HG02610 (cell line): ENCODE data around the gene SHC4.
A peak's percentile ranks its signal among the peaks of the same experiment; 100 is the strongest.

Experiments
- ATAC-seq: cut with Tn5 transposase; IDR thresholded peaks from one replicate; pipeline ENCODE4 v1.9.1; 2021; ENCODE audit warnings: mild to moderate bottlenecking, moderate library complexity; ENCODE audit not compliant: unreplicated experiment

Gene SHC4

DNA sequence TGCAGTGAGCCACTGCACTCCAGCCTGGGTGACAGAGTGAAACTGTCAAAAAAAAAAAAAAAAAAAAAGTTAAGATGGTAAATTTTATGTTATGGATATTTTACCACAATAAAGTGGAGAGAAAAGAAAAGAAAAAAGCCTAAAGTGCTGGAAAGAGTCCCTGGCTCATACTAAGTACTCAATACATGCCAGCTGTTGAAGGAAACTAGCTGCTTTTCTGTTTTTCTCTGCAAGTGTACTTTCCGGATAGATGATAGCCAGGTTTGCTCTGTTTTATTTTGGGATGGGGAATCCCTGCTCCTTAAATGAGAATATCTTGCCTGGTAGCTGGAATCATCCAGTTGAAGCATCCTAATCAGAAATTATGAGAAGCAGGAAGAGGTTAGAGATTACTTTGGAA lies 74.9 kb downstream of the SHC4 start:
- no peak for ATAC-seq

DNA sequence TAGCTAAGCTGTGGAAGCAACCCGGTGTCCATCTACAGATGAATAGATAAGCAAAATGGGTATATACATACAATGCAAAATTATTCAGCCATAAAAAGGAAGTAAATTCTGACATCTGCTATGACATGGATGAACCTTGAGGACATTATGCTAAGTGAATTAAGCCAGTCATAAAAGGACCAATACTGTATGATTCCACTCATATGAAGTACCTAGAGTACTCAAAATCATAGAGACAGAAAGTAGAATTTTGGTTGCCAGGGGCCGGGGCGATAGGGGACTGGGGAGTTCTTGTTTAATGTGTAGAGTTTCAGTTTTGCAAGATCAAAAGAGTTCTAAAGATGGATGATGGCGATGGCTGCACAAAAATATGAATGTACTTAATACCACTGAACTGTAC lies 75.5 kb downstream of the SHC4 start:
- ATAC-seq, result peak; percentile 70

DNA sequence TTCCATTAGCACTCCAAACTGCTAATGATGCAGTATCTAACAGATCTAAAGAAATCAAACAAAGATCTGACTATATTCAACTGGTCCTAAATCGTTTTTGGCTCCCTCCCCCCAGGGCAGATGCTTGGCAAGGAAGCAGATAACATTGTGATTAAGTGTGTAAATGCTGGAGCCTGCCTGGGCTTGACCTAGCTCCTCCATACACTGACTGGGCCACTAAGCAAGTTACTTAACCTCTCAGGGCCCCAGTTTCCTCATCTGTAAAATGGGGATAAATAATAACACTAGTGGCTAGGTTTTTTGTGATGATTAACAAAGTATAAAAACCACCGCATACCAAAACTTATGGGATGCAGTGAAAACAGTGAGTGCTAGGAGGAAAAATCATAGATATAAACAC lies 76.6 kb downstream of the SHC4 start:
- ATAC-seq, result no peak

DNA sequence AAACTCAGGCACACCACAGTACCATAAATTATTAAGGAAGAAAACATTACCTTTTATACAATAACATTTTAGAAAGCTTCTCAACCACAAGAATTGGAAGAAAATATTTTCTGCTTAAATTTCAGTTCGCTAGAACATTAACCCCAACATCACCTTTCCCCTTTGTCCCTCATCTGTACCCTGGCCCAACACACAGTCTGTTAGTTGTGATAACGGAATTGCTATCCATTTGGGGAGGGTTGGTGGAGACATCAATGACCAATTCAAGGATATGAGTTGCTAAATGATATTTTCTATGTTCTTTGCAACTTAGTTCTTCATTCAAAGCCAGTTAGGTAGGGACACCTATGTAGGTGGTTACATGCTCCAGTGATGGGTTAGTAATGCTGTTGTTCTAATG lies 80.0 kb downstream of the SHC4 start:
- no peak for ATAC-seq

DNA sequence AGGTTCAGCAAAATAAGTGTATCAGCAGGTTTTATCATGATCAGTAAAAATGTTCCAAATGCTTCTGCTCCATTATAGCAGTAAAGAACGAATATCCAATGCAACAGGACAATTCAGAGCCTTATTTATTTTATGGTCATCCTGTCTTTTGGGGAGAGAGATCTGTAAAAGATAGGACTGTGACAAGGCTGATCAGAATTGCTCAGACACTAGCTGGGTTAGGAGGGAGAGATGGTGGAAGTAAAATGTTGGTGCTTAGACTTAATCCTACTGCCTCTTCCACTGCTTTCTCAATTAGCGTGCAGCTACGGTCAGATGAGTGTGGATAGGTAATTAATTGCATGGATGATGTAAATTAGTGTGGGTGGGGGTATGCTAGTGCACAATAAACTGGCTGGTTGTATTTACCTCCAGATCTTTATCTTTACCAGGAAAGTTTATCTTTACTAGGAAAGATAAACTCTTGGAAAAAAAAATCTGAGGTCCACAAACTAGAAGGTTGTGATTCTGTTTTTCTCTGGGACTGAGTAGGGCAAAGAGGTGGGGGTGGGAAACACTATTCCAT lies 83.6 kb downstream of the SHC4 start:
- ATAC-seq, result no peak

DNA sequence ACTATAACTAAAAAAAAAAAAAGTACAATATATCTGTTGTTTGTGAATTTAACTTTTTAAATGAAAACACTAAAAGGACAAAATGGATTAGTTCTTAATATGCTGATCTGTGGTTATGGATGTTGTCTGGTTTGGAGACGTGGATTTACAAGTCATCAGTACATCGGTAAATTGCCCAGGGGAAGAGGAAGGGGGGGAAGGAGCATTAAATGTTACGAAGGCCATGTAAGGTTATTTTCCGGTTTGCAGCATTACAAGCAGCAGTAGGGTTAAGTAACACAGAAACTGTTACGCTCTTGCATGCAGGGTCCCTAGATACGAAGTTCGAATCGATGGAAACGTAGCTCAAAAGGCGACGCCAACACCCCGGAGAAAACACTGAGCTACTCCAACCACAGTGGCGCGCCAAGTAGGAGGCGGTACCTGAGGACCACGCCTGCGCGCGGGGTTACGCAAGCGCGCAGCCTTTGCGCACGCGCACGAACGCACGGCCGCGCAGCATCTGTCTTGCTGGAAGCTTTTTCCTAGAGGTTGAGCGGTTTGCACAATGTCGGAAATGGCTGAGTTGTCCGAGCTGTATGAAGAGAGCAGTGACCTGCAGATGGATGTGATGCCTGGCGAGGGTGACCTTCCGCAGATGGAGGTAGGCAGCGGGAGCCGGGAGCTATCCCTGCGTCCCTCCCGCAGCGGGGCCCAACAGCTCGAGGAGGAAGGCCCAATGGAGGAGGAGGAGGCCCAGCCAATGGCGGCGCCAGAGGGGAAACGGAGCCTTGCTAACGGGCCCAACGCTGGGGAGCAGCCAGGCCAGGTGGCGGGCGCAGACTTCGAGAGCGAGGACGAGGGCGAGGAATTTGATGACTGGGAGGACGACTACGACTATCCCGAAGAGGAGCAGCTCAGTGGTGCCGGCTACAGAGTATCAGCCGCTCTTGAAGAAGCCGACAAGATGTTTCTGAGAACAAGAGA lies 85.8 kb downstream of the SHC4 start, which contains the start of gene EID1:
EID1 (plus strand) TSS at position 505 of the 966 bp plus-strand sequence; CDS start at position 548, 43 bp downstream.
- ATAC-seq, result peak; percentile 96

DNA sequence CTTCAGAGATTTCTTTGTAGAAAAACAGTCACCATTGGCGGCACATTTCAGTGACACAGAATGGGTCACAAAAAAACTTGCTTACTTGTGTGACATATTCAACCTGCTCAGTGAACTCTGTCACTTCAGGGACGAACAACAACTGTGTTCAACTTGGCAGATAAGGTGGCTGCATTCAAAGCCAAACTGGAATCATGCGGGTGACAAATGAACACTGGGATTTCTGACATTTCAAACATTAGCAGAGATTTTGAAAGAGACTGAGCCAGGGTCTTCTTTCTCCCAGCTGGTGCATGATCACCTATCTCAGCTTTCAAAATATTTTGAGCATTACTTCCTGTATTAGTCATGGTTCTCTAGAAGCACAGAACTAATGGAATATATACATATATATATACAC lies 87.7 kb downstream of the SHC4 start:
- no peak for ATAC-seq

DNA sequence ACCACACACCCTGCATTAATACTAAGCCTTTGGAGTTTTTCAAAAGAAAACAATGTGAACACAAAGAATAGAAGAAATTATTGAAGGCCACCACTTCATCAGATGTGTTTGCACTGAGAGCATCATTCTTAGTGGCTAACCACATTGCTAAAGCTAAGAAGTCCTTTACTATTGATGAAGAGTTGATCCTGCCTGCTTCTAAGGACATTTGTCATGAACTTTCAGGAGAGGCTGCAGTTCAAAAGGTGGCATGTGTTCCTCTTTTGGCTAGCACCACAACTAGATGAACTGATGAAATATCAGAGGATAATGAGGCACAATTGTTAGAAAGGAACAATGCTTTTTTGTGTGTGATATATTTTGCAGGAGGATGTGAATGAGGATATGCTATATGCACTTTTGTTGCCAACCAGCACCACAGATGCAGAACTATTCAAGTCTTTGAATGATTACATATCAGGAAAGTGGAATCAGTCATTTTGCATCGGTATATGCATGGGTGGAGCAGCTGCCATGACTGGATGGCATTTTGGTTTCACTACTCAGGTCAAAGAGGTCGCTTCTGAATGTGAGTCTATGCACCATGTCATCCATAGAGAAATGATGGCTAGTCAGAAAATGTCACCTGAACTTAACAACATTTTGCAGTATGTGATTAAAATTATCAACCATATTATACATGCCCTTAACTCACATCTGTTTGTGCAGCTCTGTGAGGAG lies 88.3 kb downstream of the SHC4 start:
- ATAC-seq, result no peak

DNA sequence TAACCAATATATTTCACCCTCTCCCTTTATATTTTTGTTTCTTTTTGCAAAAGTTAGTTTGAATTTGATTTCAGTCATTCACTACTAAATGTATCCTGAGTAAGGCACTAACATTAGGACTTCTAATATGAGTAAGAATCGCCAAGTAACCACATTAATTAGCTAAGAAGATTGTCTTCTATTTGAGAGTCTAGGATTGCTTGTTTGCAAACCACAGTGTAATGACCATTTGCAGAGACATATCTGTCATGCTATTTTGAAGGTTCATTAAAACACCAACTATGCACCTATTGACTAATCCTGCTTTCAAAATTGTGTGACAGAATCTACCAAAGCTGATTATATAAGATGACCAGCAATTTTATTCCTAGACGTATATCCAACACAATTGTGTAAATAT lies 91.1 kb downstream of the SHC4 start:
- no peak for ATAC-seq

DNA sequence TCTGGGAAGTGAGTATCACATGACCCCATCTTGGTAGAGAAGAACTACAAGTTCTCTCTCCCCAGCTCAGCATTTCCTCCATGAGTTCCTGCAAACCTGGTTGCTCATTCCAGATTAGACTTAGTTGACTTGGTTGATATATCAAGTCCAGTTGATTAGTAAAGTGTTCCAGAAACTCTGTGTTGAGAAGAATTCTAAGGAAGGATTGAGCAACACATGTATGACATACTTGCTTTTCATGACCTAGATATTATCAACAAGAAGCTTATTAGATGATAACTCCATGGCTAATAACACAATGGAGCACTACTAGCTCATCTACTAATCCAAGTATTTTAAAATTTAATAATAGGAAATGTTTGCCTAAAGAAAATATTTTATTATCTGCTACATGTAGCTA lies 92.2 kb downstream of the SHC4 start:
- ATAC-seq, result no peak

DNA sequence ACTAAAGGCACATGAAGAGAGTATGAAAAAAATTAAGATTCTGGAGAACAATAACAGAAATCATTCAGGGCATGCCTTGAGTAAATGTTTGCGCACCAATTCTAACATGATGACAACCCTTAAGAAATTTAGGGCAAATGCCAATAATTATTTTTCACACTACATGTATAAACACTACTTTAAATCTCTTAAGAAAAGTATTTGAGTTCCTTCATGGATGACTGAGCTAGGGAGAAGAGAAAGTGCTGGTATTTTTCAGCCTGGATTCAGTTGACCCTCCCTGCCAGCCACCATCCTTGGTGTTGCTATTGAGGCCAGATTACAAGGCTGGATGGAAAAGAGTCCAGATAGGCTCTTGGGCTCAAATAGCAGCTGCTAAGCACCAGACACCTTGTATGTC lies 93.8 kb downstream of the SHC4 start:
- ATAC-seq, result no peak

DNA sequence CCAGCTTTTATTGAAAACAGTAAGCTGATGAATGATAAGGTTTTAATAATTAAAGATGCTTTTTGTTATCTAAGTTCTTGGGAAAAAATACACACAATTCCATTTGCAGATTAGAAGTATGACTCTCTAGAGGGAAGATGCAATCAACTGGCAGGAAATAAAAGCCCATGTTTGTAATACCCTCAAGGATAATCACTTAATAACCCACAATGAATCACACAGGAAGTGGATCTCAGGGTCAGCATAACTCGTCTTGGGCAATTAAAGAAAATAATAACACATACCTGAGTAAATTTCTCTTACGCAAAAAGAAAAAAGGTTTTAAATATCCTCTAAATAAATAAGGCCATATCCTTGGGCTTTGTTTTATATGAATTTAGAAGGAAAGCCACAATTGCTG lies 95.2 kb downstream of the SHC4 start:
- ATAC-seq, result no peak

DNA sequence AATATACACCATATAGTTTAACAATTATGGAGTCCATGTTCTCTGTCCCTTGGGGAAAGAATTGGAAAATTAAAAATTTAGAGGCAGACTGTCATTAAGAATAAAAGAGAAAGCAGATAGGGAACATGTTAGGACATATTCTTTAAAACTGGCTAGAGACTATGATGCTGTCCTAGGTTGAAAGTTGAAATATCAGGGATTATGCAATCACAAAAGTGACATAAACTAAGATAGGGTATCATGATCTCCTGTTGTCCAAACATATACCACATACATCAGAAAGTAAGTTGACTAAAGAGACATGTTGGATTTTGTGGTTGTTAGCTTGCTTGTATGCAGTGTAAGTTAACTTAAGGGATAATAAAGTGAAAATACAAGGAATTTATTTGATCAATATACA lies 95.7 kb downstream of the SHC4 start:
- ATAC-seq, result no peak

DNA sequence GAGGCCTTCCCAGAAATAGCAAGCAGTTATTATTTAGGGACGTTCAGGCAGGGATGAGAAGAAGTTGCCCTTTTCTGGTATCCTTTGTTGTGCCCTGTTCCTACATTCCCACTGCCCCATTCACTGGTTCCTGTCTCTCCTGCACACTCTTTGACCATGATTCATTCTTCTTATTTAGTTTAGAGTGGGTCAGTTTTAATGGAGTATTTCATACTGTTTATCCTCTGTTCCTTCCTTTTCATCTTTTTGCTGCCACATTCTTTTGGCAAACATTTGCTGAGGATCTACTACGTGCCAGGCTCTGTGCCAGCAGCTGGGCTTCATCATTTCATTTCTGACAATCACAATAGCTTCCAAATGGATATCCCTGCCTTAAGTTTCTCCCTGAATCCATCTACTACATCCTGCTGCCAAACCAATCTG lies 97.6 kb downstream of the SHC4 start:
- ATAC-seq, result no peak

DNA sequence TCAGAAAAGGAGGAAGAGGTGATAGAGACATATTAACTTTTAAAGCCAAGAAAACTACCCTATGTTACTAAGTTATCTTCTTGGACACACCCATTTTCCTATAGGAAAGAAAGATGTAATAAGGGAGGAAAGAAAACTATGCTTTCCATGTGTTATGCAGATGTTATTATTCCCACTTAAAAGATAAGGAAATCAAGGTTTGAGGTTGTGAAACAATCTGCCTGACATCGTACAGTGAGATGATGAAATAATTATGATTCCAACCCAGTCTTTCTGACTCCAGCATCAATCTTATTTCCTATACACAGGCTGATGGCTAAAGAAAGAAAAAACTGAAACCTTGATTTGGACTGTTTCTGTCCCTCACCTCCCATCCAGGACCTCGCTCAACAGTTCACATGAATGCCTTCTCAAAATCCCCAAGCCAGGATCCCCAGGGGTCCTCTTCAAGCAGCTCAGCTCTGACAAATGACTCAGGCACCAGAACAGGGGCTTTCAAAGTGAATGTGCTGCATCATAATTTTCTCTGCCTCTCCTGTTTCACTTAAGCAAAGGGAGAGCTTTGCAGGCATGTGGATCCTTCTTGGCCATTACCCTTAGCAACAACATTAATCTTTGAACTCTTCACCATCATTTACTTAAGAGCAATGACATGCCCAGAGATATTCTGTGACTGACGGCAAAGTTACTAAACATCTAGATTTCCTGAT lies 98.2 kb downstream of the SHC4 start:
- peak; percentile 56 for ATAC-seq

DNA sequence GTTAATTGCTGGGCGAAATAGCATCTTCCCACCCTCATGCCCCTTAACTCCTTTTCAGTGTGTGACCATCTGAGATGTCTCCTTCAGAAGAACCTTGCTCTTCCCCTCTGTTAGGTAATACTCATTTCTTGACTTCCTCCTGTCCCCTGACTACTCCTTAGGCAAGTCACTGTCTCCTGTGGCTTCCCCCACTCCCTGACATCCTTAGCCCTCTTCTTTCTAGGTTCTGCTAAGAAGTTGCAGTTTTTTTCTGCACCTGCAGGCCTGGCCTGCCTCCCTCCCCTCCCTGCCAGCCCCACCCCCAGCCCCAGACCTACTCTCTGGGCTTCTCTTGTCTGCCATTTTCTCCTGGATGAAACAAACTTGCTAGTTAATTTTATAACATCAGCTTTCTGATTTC lies 101.0 kb downstream of the SHC4 start:
- peak; percentile 58 for ATAC-seq

DNA sequence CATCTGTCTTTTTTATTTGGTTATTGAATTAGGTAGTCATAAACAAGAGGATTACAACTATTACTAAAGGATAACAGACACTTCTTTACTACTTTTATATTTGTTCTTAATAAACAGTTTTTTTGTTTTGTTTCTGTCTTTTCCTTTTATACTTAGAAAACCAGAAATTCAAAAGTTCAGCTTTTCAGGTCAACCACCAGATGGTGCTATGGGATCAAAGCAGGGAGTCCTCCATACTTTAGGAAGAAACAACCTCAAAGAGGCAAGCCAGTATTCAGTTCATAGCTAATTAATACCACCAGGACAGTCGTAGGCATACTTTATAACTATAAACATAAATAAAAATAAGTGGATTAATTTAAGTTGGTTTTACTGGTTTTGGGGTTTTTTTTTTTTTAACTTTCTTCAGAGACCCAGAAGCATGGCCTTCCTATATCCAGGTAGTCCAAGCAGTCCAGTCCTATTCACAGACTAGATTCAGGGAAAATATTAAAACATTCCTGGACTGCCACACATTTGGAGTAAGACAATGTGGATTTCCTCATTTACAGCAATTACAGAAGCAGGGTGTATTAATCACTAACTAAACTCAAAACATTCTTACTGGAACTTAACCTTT lies 101.8 kb downstream of the SHC4 start:
- no peak for ATAC-seq

DNA sequence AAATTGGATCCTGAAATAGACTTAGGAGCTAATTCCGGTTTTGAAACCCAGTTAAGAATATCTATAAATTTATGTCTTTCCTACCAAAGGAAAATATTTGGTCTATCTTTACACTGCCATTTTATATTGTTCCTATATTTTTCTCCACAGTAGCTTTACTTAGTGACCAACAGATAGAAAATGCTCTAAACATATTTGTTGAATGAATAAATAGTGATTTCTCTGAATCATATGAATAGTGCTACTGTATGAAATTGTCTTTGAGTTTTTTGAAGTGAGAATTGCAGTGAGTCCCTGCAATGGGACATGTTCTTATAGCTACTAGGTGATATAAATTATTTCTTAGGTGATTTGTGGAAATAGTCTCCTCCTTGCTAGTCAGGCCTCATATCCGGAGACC lies 104.3 kb downstream of the SHC4 start:
- no peak for ATAC-seq

DNA sequence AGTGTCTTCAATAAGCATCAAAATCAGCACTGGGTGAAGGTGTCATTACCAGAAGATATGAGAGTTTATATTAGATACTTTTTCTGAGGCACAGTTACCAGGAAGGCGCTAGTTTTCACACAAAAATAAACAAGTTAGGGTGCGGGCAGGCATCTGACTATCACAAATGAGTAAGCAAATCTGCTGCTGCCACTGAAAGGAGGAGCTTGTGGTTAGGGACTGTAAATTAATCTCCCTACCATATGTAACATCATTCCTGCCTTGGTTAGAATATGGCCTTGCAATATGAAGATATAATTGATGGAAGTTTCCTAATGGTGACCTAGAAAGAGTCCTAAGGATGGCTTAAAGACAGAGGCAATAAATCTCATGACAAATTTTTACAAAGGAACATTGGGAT lies 105.3 kb downstream of the SHC4 start:
- ATAC-seq, result no peak

DNA sequence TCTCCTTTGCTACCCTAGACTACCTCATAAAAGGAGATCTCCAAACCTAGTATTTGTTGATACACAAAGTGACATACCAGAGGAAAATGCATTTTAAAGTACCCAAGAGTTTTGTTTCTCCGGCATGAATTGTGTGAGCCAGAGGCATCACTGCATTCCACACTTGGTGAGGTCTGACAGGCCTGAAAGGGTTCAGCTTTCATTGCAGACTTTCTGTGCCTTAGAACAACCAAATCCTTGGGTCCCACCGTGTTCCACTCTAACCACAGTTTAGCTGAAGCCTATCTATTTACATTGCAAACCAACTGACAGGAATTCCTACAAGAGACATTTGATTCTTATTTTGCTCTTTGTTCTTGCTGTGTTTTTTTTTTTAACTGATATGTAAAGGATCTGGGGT lies 106.8 kb downstream of the SHC4 start:
- ATAC-seq, result no peak
